HG02623 (cell line): ENCODE measurements around the gene UPP1.
"Not testable (repeated sequence)": the region's sequence is repeated elsewhere in the genome, so short reads cannot be mapped to it uniquely, and the experiment has no call there.

ENCODE experiments used
- ATAC-seq: cut with Tn5 transposase; IDR thresholded peaks from one replicate; pipeline ENCODE4 v1.9.1; 2021; ENCODE audit warnings: moderate library complexity; ENCODE audit not compliant: unreplicated experiment

UPP1 gene

GRCh38 chr7:48110868-48111267 is 21.8 kb downstream of the UPP1 start:
- no peak for ATAC-seq

DNA sequence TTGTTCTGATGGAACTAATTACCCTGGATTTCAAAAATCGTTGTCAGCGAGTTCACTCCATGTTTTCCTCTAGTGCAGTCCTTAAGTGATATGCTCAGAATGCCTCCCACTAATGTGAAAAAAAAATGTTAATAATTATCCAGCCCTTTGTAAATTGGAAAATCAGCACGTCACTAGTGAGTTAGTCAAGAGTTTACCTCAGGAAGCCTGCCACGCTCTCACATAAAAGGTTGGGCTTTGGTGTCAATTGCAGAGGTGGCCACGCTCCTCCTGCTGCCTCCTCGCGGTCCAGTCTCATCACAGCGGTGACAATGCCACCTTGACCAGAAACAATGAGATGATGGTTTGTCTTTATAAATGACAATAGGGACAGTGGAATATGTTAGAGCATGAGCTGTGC is 22.5 kb downstream of the UPP1 start:
- ATAC-seq: no peak

GRCh38 chr7:48112401-48113165 is 23.5 kb downstream of the UPP1 start:
- ATAC-seq: no peak

DNA sequence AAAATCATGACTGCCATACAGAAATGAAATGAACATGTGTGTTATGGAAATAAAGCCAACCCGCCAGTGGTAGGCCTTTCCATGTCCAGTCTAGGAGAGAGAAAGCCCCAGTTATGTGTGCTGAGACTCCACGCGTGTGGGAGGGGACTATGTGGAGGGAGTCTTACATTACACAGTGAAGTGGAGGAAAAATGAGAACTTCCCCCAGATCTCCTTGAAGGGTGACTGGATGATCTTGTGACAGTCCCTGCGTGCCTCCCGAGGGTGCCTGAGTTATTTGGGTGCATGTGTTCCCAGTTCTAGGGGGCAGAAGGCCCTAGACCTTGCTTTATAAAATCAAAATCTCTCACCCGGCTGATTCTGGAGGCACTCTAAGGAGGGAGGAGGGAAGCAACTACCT is 24.2 kb downstream of the UPP1 start:
- no peak for ATAC-seq

DNA sequence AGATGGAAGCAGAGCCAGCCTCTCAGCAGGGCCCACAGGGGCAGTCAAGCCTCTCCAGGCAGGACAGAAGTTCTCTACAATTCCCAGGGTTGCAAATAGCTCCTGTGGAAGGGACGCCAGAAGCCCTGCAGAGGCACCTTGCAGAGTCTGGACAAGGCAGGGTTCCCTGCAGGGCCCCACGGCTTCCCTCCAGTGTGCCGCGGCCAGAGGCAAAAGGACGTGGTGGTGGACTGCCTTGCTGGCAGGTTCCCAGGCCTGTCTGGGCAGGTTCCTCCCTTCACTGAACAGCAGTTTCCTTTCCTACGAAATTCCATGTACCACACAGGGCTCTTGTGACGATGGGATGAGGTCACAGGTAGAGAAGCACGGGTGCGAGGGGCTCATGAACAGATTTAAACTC is 25.1 kb downstream of the UPP1 start:
- ATAC-seq: no peak

DNA sequence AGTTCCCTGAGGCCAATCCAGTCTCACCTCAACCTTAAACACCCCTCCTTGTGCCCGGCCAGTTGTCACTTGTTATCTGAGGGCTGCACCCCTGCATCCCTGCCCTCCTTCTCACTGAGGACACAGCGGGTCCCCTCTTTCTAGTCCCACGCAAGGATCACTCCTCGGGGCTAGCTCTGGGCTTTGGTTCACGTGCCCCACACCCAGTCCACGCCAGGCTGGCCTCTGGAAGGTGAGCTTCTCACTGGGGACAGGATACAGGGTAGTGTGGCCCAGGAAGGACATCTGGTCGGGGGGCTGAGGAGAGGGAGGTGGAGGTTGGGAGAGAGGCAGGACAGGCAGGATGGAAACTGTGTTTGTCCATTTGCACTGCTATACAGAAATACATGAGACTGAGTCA is 25.5 kb downstream of the UPP1 start:
- ATAC-seq: no peak

DNA sequence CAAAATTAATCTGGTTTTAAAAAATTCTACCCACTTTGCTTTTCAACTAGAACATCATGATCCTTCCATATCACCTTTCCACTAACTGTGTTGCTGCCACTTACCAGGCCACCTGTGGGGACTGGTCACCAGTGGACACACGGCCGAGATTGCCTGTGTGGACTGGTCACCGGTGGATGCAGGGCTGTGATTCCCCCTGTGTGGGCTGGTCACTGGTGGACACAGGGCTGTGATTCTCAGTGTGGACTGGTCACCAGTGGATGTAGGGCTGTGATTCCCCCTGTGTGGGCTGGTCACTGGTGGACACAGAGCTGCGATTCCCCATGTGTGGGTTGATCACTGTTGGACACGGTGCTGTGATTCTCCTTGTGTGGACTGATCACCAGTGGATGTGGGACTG is 27.0 kb downstream of the UPP1 start:
- ATAC-seq: no peak

DNA sequence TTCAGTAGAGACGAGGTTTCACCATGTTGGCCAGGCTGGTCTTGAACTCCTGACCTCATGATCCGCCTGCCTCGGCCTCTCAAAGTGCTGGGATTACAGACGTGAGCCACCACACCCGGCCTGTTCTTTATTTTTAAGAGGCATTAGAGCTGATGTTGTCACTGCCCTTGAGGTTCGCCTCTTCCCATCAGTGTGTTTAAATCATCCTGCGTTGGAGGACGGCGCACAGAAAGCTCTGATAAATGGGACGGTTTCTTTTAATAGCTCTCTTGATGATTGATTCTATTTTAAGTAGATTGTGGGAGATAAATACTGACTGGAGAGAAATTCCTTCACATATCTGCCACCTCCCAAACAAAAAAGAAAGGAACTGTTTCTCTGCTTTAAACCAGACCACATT is 29.0 kb downstream of the UPP1 start:
- ATAC-seq: no peak

DNA sequence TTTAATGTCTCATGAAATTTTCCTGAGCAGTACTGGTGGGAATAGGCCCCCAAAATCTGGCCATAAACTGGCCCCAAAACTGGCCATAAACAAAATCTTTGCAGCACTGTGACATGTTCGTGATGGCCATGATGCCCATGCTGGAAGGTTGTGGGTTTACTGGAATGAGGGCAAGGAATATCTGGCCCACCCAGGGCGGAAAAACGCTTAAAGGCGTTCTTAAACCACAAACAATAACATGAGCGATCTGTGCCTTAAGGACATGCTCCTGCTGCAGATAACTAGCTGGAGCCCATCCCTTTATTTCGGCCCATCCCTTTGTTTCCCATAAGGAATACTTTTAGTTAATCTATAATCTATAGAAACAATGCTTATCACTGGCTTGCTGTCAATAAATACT is 31.5 kb downstream of the UPP1 start:
- not testable (repeated sequence) for ATAC-seq

- no peak for ATAC-seq
Measured at GRCh38 chr7:48126037-48126436, 37.0 kb downstream of the UPP1 start.

- peak; percentile 72 for ATAC-seq
Measured at GRCh38 chr7:48130658-48131108, 41.6 kb downstream of the UPP1 start.

GRCh38 chr7:48132792-48133191 is 43.7 kb downstream of the UPP1 start:
- ATAC-seq: no peak

DNA sequence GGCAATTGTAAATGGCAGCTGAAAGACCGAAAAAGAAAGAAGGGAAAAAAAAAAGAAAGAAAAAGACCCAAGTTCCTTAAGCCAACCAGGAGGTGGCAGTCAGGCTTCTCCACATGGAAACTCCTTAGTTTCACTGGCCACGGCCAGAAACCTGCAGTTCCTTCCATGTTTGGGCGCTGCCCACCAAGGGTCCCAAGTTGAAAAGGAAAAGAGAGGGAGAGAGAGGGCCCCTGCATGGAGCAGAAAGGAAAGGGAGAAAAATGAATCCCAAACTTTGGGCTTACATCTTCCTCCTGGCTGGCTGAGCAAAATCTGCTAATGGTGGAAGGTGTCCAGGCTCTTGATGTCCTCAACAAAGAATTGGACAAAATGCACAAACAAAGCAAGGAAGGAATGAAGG is 50.4 kb downstream of the UPP1 start:
- no peak for ATAC-seq

DNA sequence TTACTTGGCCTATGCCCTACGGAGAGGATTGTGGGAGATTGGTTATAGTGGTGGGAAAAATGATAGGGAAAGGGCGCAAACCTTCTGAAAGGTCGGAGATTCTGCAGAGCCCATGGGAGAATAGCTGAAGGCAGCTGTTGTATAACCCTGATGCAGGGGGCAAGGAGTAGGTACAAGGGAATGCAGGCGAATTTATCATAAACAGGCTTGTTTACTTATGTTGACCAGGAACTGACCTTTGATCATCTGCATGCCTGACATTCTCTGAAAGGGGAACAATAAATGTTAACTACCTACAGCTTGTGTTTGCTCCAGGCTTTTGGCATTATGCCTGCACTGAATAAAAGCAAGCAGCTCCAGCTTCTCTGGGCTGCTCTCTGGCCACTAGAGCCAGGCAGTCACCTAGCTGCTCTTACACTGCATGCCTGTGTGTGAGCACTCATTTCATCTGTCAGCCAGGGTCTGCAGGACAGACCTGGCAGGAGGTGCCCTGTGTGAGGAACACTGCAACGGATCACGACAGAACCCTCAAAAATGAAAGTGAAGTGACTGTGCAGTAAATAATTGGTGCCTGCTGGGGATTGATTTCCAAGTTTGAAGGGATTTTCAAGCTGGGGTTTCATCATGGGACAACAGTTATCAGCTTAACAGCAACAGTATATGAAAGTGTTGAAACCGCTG is 51.1 kb downstream of the UPP1 start:
- ATAC-seq: no peak

DNA sequence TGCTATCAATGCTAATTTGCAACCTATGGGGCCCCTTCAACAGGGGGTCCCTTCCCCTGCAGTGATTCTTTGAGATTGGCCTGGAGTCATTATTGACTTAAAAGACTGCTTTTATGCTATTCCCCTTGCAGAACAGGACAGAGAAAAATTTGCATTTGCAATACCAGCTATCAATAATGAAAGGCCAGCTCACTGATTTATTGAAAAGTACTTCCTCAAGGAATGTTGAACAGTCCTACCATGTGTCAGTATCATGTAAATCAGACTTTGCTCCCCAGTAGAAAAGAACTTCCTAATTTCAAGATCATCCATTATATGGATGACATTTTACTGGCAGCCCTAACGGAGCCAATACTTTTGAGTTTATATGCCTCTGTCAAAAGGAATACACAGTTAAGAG is 52.5 kb downstream of the UPP1 start:
- no peak for ATAC-seq

DNA sequence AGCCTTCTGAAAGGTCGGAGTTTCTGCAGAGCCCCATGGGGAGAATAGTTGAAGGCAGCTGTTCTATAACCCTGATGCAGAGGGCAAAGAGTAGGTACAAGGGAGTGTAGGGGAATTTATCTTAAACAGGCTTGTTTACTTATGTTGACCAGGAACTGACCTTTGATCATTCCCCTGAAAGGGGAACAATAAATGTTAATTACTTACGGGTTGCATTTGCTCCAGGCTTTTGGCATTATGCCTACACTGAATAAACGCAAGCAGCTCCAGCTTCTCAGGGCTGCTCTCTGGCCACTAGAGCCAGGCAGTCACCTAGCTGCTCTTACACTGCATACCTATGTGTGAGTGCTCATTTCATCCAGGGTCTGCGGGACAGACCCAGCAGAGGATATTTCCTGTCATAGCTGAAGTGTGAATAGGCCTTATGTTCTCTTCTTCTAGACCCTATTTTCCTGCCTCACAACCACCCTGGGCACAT is 55.3 kb downstream of the UPP1 start:
- no peak for ATAC-seq

DNA sequence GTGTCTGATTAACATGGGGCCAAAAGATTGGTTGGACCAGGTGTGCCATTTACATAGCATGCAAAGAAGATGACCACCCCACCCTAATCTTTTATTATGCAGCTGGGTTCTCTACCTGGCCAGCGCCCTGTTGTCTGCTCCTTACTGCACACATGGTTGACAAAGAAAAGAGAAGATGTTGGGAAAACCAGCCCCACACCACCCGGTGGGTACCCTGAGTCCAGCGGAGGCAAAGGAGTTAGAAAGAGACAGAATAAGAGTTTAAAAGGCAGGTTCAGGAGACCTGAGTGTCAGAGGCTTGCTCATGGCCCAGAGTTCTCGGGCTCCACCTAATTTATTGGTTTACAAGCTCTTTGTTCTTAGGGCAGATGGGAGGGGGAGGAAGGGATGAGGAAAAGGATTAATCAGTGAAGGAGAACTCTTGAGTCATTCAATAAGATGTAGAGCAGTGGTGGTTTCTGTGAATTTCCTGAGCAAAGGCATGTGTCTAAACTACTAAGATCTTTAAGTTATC is 58.1 kb downstream of the UPP1 start:
- ATAC-seq: no peak

- not testable (repeated sequence) for ATAC-seq
Measured at GRCh38 chr7:48147690-48148089, 58.6 kb downstream of the UPP1 start.

GRCh38 chr7:48148311-48148710 is 59.2 kb downstream of the UPP1 start:
- ATAC-seq: no peak

GRCh38 chr7:48149058-48149457 is 60.0 kb downstream of the UPP1 start:
- ATAC-seq: no peak

GRCh38 chr7:48150086-48150485 is 61.0 kb downstream of the UPP1 start:
- ATAC-seq: no peak

DNA sequence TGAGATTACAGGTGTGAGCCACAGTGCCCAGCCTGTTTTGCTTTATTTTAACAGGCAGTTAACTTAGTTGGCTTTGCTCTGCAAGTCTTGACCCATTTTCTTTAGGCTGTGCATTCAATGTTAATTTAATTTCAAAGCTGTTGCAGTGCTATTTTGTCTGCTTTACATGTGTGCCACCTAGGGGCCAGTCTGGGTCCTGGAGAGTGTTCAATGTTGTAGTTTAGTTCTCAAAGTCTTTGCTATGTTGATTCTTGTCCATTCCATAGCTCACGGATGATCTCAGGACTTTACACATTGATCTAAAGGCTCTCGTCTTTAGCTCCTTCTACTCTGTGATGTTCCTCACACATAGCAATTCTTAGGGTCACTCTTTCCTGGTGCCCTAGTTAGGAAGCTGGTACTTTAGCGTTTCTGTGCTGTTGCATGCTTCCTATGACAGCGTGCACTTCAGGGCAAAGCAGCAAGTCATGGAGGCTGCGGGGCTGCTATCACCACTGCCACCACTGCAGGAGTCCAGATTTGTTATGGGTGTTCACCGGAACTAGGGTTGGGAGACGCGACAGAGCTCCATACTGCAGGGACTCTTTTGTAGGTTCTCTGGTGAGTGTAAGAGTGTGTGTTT is 65.8 kb downstream of the UPP1 start:
- ATAC-seq: no peak
